Measurements from ENCODE around the gene RPL29. TPM values are rescaled to one million over a fixed set of nuclear protein-coding genes. Genes with fewer than 3 reads are reported as not detected.

The RPL29 gene
- total and polyA plus RNA-seq, 2 of the 13 experiments (the other 11 are each of a cell fraction or from before 2014, with no cell fraction given), result 1,348 to 2,263 TPM

DNA sequence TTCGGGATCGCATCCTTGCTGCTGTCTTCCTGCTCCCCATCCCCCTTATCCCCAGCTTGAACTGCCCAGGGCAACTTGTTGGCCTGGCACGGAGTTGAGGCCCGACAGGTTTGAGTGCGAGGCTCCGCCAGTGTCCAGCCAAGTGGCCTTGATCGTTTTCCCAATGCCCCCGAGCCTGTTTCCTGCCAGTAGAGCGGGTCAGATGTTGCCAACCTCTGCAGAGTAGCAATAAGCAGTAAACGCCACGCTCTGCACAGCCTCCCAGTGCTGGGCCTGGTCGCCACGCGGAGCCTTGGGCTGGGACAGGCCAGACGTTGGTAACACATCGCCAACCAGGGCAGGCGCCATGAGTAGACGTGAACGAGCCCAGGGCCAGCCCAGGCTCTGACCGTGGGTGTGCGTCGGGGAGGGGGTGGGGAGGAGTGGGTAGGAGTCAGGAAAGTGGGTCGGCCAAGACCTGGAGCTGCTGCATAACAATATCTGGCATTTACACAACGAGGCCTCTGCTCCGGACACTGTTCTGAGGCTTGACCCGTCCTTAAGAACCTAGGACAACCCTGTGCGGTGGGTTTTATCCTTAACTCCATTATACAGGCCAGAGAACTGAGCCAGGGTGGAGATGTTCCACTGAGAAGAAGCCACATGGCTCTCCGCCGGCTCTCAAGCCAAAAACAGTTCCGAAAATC, 21.3 kb downstream of the RPL29 start (continued):
- TF ChIP-seq ZNF329 (CRISPR knock-in tag; IDR thresholded peaks at IDR 0.05; ENCODE audit: low read depth) (peak; percentile 63; the same call in 1 of the 2 replicates), KMT2B (CRISPR knock-in tag; IDR thresholded peaks at IDR 0.05) (no peak), TBX3 (IDR thresholded peaks at IDR 0.05; ENCODE audit: borderline replicate concordance) (no peak), GPN1 (CRISPR knock-in tag; IDR thresholded peaks at IDR 0.05; ENCODE audit: borderline replicate concordance) (0 out of 2 replicates have a peak, but pooled peaks have one; percentile 19), ZNF703 (CRISPR knock-in tag; IDR thresholded peaks at IDR 0.05; ENCODE audit: borderline replicate concordance) (0 out of 2 replicates have a peak, but pooled peaks have one; percentile 37), NR2F1 (CRISPR knock-in tag; IDR thresholded peaks at IDR 0.05) (no peak), ETV6 (CRISPR knock-in tag; conservative IDR thresholded peaks at IDR 0.05) (no peak), CBFB (CRISPR knock-in tag; IDR thresholded peaks at IDR 0.05) (no peak), ZNF180 (CRISPR knock-in tag; IDR thresholded peaks at IDR 0.05; ENCODE audit: borderline replicate concordance, low read depth) (peak; percentile 19; the same call in 1 of the 2 replicates), GABPB1 (CRISPR knock-in tag; IDR thresholded peaks at IDR 0.05) (no peak), AGO2 (optimal IDR thresholded peaks at IDR 0.05; ENCODE audit: low read depth, low read length) (peak; percentile 81), ZNF629 (CRISPR knock-in tag; conservative IDR thresholded peaks at IDR 0.05) (peak; percentile 28)
- TF ChIP-seq, protein P1, sequence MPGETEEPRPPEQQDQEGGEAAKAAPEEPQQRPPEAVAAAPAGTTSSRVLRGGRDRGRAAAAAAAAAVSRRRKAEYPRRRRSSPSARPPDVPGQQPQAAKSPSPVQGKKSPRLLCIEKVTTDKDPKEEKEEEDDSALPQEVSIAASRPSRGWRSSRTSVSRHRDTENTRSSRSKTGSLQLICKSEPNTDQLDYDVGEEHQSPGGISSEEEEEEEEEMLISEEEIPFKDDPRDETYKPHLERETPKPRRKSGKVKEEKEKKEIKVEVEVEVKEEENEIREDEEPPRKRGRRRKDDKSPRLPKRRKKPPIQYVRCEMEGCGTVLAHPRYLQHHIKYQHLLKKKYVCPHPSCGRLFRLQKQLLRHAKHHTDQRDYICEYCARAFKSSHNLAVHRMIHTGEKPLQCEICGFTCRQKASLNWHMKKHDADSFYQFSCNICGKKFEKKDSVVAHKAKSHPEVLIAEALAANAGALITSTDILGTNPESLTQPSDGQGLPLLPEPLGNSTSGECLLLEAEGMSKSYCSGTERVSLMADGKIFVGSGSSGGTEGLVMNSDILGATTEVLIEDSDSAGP (CRISPR knock-in tag; IDR thresholded peaks at IDR 0.05; ENCODE audit: borderline replicate concordance), result peak; percentile 11; the same call in 1 of the 2 replicates
- TF ChIP-seq, protein P2, sequence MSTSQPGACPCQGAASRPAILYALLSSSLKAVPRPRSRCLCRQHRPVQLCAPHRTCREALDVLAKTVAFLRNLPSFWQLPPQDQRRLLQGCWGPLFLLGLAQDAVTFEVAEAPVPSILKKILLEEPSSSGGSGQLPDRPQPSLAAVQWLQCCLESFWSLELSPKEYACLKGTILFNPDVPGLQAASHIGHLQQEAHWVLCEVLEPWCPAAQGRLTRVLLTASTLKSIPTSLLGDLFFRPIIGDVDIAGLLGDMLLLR (CRISPR knock-in tag; IDR thresholded peaks at IDR 0.05), result peak; percentile 7; the same call in 1 of the 2 replicates
- TF ChIP-seq, protein P3, sequence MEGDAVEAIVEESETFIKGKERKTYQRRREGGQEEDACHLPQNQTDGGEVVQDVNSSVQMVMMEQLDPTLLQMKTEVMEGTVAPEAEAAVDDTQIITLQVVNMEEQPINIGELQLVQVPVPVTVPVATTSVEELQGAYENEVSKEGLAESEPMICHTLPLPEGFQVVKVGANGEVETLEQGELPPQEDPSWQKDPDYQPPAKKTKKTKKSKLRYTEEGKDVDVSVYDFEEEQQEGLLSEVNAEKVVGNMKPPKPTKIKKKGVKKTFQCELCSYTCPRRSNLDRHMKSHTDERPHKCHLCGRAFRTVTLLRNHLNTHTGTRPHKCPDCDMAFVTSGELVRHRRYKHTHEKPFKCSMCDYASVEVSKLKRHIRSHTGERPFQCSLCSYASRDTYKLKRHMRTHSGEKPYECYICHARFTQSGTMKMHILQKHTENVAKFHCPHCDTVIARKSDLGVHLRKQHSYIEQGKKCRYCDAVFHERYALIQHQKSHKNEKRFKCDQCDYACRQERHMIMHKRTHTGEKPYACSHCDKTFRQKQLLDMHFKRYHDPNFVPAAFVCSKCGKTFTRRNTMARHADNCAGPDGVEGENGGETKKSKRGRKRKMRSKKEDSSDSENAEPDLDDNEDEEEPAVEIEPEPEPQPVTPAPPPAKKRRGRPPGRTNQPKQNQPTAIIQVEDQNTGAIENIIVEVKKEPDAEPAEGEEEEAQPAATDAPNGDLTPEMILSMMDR (CRISPR knock-in tag; IDR thresholded peaks at IDR 0.05), result 0 out of 2 replicates have a peak, but pooled peaks have one; percentile 17
- TF ChIP-seq, protein P4, sequence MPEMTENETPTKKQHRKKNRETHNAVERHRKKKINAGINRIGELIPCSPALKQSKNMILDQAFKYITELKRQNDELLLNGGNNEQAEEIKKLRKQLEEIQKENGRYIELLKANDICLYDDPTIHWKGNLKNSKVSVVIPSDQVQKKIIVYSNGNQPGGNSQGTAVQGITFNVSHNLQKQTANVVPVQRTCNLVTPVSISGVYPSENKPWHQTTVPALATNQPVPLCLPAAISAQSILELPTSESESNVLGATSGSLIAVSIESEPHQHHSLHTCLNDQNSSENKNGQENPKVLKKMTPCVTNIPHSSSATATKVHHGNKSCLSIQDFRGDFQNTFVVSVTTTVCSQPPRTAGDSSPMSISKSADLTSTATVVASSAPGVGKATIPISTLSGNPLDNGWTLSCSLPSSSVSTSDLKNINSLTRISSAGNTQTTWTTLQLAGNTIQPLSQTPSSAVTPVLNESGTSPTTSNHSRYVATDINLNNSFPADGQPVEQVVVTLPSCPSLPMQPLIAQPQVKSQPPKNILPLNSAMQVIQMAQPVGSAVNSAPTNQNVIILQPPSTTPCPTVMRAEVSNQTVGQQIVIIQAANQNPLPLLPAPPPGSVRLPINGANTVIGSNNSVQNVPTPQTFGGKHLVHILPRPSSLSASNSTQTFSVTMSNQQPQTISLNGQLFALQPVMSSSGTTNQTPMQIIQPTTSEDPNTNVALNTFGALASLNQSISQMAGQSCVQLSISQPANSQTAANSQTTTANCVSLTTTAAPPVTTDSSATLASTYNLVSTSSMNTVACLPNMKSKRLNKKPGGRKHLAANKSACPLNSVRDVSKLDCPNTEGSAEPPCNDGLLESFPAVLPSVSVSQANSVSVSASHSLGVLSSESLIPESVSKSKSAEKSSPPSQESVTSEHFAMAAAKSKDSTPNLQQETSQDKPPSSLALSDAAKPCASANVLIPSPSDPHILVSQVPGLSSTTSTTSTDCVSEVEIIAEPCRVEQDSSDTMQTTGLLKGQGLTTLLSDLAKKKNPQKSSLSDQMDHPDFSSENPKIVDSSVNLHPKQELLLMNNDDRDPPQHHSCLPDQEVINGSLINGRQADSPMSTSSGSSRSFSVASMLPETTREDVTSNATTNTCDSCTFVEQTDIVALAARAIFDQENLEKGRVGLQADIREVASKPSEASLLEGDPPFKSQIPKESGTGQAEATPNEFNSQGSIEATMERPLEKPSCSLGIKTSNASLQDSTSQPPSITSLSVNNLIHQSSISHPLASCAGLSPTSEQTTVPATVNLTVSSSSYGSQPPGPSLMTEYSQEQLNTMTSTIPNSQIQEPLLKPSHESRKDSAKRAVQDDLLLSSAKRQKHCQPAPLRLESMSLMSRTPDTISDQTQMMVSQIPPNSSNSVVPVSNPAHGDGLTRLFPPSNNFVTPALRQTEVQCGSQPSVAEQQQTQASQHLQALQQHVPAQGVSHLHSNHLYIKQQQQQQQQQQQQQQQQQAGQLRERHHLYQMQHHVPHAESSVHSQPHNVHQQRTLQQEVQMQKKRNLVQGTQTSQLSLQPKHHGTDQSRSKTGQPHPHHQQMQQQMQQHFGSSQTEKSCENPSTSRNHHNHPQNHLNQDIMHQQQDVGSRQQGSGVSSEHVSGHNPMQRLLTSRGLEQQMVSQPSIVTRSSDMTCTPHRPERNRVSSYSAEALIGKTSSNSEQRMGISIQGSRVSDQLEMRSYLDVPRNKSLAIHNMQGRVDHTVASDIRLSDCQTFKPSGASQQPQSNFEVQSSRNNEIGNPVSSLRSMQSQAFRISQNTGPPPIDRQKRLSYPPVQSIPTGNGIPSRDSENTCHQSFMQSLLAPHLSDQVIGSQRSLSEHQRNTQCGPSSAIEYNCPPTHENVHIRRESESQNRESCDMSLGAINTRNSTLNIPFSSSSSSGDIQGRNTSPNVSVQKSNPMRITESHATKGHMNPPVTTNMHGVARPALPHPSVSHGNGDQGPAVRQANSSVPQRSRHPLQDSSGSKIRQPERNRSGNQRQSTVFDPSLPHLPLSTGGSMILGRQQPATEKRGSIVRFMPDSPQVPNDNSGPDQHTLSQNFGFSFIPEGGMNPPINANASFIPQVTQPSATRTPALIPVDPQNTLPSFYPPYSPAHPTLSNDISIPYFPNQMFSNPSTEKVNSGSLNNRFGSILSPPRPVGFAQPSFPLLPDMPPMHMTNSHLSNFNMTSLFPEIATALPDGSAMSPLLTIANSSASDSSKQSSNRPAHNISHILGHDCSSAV (CRISPR knock-in tag; IDR thresholded peaks at IDR 0.05; ENCODE audit: borderline replicate concordance), result 0 out of 2 replicates have a peak, but pooled peaks have one; percentile 12

Measured in HepG2 (cell line).